SIG-M5 (cell line): Measurements from ENCODE around the gene FANCC.

Experiments
- DNase-seq: peaks from one replicate; lab custom pipeline; 2025; lab: John Stamatoyannopoulos, UW

The FANCC gene

GRCh38 chr9:95143591-95144561 is 173.6 kb downstream of the FANCC start:
- DNase-seq, result no peak

DNA sequence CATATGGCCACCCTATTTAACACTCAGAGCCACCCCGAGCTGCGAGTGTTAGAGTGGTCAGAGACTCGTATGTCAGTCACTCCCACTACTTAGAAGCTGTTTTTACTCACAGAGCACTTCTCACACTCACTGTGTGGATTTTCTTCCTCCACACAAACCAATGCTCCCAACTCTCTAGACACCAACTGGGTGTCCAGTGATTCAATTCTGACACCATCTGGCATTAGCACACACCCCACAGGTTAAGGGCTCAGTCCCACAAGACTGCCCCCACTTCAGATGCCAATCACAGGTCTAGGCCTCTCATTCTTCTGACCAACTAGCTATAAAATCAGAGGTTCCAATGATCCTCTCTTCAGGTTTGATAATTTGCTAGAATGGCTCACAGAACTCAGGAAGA is 174.8 kb downstream of the FANCC start:
- no peak for DNase-seq

GRCh38 chr9:95142315-95142714 is 175.2 kb downstream of the FANCC start:
- no peak for DNase-seq

DNA sequence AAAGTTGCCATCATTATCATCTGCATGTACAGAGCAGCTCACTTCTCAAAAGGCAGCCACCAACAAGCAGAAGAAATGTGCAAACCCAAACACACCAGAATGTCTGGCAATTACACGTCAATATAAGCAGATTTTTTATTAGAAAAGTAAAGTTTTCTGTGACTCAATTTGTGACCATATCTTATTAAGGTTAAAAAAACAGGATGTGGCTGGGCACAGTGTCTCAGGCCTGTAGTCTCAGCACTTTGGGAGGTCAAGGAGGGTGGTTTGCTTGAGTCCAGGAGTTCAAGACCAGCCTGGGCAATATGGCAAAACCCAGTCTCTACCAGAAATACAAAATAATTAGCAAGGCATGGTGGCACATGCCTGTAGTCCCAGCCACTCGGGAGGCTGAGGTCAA is 176.7 kb downstream of the FANCC start:
- no peak for DNase-seq

DNA sequence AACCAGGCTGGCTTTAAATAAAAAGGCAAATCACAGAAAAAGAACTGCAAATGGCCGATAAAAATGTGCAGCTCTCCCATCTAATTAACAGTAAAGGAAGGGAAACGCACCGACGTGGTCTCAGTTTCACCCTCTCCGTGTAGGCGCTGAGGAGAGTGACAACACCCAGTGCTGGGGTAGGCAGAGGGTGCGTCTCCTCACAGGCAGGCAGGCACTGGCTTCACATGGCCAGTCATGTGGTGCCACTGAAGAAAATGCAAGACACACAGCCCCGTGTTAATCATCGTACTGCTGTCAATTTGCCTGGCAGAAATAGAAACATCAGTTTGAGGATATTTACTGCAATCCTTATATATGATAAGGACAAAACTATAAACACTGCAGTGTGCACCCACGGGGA is 178.4 kb downstream of the FANCC start:
- no peak for DNase-seq

DNA sequence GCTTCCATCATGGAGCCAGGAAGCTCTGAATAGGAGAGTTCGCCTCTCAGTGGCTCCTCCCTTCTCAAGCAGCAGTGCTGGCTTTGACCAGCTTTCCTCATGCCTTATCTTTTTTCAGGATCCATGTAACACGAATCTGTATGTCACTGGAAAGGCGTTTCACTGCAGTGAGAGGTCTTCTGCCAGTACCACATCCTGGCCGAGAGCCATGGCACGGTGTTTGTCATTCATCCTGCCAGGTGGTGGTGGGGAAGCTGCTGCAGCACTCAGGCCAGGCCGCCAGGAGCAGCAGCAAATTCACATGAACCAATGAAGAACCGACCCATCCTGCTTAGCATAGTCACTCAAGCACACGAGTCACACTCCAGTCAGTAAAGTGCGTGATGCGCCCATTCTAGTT is 179.0 kb downstream of the FANCC start:
- DNase-seq, result no peak

DNA sequence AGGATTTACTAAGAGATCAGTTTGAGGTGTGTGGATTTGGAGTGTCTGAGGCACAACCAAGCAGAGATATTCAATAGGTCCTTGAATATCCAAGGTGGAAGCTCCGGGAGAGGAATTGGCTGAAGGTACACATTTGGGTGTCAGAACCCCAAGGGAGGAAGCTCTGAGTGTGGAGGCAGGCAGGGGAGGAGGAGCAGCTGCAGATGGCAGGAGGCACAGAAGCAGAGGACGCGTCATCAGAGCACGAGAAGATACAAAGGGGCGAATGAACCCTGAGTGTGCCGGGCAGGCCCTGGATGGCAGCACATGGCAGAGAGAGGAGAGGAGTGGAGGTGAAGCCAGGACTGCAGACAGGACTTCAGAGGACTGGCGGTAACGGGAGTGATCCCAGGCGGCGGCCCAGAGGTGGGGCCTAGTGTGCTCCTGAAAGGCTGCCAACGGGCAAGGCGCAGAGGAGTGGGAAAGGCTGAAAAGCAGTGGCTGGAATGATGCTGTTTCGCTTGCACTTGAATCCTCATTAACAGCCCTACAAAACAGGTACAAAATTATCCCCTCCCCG is 179.8 kb downstream of the FANCC start:
- no peak for DNase-seq

DNA sequence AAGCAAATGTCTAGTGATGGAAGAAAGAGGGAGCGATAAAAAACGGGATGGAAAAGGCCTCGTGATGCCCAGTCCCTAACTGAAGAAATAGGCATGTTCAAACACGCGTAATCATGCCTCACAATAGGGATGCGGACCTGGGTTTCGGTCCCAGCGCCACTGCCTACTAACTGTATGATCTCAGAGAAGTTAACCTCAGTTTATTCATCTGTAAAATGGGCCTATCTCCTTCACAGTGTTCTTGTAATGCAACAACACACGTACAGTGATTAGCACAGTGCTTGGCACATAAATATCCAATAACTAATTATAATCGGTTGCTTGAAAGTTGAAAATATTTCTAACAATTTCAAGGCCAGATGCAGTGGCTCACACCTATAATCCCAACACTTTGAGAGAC is 181.8 kb downstream of the FANCC start:
- no peak for DNase-seq

DNA sequence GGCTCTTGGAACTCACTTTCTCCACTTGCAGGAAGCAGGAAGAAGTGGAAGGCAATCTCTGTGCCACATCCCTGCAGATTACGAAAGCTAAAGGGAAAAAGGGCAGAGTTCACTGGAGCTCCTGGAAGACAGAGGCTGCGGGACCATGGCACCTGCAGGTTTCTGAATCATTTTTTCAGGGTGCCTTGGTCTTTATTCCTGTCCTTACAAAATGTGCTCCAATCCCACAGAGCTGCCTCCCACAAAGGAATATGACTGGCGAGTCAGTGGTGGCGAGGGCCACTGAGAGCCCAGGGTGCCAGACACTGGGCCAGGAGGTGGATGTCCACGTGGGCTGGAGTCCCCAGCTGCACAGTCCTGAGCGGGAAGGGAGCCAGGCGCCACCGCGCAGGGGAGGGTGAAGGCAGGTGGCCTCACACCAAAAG is 183.0 kb downstream of the FANCC start:
- no peak for DNase-seq

DNA sequence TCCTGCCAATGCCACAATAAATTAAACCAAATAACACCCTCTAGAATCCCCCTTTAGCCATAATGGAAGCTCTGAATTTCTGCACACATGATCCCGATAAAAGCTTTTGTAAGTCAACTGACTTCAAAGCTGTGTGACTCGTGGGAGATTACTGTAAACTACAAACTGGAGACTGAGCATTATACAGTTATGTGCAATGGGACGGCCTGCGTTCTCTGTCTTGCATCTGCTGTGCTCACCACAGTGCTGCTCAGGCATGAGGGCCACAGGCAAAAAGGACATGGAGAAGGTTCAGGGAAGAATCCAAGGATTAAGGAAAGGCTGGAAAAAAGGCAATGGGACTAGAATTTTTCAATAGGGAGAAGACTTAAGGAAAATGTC is 184.2 kb downstream of the FANCC start:
- DNase-seq, result no peak

- DNase-seq, result no peak
Observed at GRCh38 chr9:95132366-95133324, 184.9 kb downstream of the FANCC start.

GRCh38 chr9:95131023-95131943 is 186.2 kb downstream of the FANCC start:
- DNase-seq, result no peak

- DNase-seq, result no peak
Observed at GRCh38 chr9:95130484-95130883, 187.0 kb downstream of the FANCC start.

- no peak for DNase-seq
Observed at GRCh38 chr9:95129476-95130291, 187.8 kb downstream of the FANCC start.

DNA sequence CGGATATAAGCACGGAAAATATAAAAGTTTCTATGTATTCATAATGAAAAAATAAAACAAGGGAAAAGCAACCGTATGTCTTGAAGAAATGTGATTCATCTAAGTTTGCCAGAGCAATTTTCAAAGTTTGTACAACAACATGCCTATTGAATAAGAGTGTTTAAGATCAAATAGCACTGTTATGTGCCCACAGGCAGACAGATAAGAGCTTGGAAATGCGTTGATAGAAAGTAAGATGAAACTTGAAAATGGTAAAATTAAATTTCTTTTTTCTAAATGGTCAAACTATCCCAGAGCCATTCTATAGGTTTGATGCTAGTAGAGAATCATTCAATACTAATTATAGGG is 189.4 kb downstream of the FANCC start:
- DNase-seq, result no peak

GRCh38 chr9:95127249-95128176 is 190.0 kb downstream of the FANCC start:
- DNase-seq, result no peak

DNA sequence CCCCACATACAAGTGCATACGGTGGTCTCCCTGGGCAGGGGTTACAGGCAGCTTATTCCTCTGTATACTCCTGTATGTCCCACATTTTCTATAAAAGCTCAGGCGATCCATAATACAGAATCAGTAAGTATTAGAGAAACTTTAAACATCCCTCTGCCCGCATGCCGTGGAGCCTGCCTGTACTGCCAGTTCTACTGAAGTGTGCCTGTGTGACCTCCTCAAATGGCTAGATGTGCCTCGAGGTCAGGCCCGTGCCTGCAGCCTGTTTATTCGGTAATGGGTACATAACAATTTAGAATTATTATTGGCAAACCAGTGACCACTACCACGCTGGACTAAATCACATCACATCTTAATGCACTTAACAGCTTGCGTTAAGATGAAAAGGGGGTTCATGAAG is 190.8 kb downstream of the FANCC start:
- no peak for DNase-seq

- no peak for DNase-seq
Observed at GRCh38 chr9:95125652-95126051, 191.9 kb downstream of the FANCC start.

DNA sequence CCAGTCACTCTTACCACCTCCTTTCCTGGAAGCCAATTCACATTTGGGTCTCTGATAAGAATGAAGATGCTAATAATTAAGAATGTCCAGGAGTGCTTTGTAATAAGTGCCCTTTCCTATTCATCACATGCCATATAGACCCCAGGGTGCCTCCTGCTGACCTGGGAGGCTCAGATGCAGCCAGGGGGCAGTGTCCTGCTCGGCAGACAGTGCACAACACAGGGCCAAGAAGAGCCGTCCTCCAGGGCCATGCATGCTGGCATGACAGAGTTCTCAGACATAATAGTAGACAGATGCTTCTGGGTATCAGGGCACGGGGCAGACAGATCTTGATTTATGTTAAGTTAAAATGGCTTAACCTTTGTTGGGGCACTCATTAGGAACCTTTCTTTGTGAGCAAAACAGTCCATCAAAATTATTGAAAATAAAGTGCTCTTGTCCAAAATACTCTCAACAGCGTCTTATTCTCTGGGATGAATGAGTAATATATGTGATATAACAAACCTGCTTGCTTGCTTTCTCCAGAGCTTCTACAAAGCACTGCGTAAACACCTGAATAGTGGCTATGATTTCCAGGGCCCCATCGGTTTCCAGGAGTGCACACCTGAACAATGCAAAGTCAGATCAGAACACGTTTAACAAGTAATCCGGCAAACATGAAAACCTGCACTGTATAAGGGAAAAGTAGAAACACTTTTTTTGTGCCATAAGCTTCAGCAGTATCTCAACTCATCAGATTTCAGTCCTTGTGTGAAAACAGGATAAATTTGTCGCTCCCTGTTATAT is 192.7 kb downstream of the FANCC start:
- DNase-seq, result no peak
